ENCODE measurements around the gene CRIM1.

CRIM1 gene

DNA sequence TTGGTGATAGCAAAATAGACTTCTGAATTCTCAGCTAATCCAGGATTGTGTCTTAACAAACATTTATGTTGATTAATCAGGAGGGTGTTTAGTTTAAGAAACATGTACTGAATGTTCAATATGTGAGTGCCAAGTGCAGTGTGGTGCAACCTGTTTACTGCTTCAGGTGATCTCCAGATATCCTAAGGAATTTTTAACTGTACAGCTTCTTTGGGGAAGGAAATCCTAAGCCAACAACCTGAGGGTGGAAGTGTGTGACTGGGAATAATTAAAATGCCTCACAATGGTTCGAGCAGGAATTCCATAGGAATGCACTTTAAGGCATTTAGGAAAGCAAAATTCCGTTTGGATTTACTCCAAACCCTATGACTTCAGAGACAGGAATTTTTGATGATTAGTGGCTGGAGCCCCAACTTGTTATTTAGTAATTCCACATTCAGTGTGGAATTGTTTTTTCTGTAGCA, 16.4 kb downstream of the CRIM1 start:
- DNase-seq, result no peak
- TF ChIP-seq GATA1 (IDR thresholded peaks at IDR 0.05; ENCODE audit: low read depth, low read length) (no peak), POLR2A (IDR thresholded peaks at IDR 0.05; ENCODE audit: low read length) (no peak)

DNA sequence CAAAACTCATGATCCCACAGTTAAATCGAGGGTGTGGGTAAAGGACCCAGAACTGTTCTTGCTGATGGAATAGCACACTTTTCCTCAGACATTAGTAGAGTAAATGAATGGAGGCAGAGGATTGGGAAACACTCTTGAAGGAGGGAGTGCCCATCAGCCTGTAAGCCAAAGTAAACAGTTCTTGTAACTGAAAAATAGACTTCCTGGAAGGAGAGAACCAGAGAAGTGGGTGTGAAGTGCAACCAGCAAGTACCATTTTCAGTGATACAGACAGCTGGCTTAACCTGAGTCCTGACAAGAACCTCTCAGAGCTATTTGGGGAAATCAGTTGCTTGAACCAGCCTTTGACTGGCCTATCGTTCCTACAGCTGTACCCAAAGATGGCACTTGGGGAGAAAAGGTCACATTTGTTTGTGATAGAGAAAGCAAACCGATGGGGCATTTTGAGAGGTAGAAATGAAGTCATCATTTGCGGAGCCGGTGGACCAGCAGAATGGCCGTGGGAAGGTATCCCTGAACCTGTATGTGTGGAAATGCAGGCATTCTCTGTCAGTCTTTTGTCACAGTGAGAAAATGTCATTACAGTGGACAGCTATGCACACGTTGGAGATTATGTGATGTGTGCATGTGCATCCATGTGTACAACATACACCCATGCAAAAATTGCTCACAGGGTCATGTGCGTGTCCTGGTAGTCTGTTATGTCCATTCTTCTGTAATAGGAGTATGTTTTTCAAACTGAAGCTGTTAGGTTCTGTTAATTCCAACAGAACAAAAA, 17.8 kb downstream of the CRIM1 start:
- peak; percentile 20 to 23 for DNase-seq
- TF ChIP-seq GATA1 (IDR thresholded peaks at IDR 0.05; ENCODE audit: low read depth, low read length) (no peak), POLR2A (IDR thresholded peaks at IDR 0.05; ENCODE audit: low read length) (no peak)

DNA sequence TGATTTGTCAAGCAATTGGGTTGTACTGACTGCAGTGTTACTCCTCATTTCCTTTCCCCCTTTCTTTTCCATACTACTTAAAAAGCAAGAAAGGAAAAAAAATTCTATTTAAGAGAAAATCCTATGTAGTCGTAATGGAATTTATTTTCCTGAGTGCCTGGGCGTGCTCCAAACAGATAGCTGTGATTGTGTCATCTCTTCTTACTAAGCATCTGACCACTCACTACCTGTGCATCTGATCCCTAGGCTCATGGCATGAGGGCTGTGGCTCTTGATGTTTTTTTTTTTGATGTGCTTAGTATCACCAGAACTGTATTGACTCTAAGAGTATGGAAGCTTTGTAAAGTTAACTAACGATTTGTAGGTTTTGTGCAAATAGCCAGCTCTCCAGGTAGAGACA, 19.0 kb downstream of the CRIM1 start:
- DNase-seq, result no peak
- no peak for TF ChIP-seq GATA1 (IDR thresholded peaks at IDR 0.05; ENCODE audit: low read depth, low read length)

DNA sequence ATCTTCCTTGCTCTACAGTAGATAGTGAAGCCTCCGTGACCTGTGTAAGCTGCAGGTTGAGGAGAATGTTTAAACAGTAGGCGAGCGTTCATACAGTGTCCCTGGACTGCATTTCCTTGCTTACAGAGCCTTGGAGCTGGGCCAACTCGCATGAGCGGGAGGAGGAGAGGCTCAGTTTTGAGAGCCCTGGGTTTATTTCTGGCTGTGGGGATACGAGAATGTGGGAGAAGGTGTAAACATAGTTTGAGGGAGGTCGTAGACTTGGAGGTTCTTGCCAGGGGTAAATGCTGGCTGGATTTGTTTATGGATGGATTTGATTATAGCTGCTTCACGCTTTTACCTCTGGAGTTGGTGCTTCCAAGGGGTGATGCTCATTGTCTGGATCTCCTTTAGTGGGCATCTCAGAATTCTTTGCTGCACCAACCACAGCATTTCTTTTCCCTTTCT, 20.8 kb downstream of the CRIM1 start:
- TF ChIP-seq GATA1 (IDR thresholded peaks at IDR 0.05; ENCODE audit: low read depth, low read length), result no peak
- no peak for TF ChIP-seq POLR2A (IDR thresholded peaks at IDR 0.05; ENCODE audit: low read length)
- peak; percentile 37 to 40 for DNase-seq

DNA sequence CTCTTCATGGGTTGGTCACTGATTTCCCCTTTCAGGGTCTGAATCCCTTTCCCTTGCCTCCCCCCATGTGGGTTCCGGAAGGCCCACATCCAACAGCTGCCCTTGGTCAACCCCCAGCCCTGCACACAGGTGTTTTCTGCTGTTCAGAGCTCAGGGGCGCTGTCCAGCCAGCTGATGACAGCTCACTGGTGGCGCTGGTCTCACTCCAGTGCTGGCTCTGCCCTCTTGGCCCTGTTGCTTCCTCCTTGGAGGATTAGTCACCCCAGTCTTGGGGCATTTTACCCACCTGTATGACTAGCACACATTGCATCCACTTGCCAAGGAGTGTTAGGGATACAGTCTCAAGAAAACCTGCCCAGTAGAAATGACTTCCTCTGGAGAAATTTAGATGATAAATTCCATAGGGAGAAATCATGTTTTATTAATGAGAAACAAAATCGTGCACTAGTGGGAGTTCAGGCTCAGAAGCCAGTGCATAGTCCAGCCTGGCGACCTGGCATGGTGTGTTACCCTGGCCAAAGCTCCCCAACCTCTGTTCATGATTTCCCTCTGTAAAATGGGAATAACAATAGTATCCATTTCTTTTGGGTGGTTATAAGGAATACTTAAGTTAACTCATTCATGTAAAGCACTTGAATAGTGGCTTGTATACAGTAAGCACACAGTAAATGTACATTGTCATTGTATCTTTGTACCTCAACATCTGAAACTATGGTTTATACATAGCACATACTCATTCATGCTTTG, 21.6 kb downstream of the CRIM1 start:
- no peak for TF ChIP-seq POLR2A (IDR thresholded peaks at IDR 0.05; ENCODE audit: low read length)
- TF ChIP-seq GATA1 (IDR thresholded peaks at IDR 0.05; ENCODE audit: low read depth, low read length), result no peak
- DNase-seq, result no peak

DNA sequence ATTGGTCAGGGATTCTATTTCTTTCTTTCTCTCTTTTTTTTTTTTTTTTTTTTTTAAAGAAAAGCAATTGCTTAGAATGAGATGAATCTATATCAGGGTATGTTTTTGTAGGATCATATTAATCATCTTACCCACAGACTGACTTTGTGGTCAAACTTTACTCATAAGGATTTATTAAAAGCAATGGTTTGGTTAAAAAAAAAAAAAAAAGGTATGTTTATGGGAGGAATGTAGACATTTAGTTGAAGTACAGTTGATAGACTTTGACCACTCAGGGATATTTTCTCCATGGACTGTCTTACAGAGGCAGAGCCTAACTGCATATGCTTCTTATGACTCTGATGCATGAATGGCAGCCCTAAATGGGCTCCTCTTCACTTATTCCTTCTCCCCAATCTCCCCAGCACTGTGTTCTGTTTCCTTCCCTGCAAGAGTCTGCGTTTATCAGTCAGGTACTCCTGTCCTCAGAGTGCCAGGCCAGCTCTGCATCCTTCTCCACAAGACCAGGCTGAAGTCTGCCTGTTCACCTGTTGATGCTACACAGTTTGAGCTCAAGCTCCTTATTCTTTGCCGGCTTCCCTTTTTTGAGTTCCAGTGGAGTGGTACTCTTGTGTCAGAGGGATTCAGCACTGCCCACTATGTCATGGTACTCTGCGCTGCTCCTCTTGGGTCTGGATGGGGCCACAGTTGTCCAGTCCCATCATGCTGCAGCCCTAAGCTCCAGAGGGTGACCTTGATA, 24.3 kb downstream of the CRIM1 start:
- no peak for DNase-seq

DNA sequence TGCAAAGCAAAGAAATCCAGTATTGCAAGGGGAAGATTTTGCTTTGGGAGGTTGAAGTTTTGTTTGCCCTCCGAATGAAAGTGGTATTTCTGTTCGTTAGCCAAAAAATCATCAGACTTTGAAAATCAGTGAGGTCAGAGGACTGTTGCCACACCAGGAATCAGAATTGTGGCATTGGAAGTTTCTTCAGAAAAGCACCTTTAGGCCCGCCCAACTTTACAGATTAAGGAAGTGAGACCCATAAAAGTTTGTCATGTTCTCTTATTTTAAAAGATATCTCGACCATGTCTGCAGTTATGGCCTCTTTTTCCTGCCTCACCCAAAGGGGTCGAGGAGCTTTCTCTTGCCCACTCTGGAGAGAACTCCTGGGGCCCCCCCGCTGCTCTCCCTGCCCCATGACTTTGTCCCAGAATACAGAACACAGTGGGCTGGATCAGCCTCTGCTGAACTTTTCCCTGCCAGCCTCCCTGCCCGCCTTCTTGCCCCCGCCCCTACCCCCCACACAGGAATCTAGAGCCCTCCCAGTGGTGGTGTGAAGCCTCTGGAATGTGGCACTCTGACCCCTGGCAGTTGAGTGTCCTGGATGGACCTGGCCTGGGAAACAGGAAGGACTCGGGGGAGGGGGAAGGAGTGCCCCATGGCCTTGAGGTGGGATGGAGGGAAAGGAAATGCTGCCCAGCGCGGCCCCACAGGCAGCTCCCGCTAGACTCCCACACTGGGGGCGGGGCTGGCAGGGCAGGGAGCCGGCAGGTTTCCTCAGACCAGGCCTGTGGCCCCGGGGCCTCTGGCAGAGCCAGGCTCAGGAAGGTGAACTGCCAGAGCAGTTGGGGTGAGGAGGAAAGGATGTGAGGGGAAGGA, 25.3 kb downstream of the CRIM1 start:
- TF ChIP-seq POLR2A (IDR thresholded peaks at IDR 0.05; ENCODE audit: low read length) (no peak), GATA1 (IDR thresholded peaks at IDR 0.05; ENCODE audit: low read depth, low read length) (no peak)
- no peak for DNase-seq

More for the DNA sequence above, 24.3 kb downstream of the CRIM1 start:
- TF ChIP-seq GATA1 (IDR thresholded peaks at IDR 0.05; ENCODE audit: low read depth, low read length), result no peak
- no peak for TF ChIP-seq POLR2A (IDR thresholded peaks at IDR 0.05; ENCODE audit: low read length)

DNA sequence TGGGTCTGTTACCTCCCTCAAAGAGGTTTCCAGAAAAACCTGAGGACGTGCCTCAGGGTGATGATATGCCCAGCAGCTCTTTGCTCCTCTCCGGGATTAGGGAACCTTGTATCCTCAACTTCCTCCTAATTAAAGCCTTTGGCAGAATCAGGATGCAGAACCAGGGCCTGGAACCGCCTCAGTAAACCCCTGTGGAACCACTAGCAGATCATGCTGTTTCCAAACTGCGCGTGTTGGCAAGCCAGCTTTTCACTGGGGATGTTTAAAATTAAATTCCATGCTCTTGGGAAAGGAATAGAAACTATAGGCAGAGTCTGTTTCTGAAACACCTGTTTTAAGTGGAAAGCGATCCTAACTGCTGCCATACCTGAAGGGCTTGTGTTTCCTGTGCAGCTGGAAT, 26.4 kb downstream of the CRIM1 start:
- no peak for DNase-seq
- TF ChIP-seq GATA1 (IDR thresholded peaks at IDR 0.05; ENCODE audit: low read depth, low read length) (no peak), POLR2A (IDR thresholded peaks at IDR 0.05; ENCODE audit: low read length) (no peak)

DNA sequence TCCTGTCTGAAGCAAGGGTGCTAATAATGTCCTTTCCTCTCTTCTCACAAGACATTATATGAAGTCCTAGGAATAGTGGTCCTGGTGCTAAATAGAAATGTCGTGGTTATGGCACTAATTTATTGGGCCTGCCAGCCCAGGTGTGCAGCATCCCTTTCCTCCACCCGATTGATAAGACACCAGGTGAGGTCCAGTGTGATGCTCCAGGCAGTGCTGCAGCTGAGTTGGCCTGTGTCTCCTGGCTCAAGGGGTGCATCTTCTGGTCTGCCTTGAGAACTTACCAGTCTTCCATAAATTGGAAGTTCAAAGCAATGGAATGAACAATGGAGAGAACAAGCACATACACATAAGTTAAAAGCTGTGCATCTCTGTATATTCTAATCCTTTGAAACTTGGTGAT, 26.9 kb downstream of the CRIM1 start:
- TF ChIP-seq GATA1 (IDR thresholded peaks at IDR 0.05; ENCODE audit: low read depth, low read length) (no peak), POLR2A (IDR thresholded peaks at IDR 0.05; ENCODE audit: low read length) (no peak)
- DNase-seq, result no peak

DNA sequence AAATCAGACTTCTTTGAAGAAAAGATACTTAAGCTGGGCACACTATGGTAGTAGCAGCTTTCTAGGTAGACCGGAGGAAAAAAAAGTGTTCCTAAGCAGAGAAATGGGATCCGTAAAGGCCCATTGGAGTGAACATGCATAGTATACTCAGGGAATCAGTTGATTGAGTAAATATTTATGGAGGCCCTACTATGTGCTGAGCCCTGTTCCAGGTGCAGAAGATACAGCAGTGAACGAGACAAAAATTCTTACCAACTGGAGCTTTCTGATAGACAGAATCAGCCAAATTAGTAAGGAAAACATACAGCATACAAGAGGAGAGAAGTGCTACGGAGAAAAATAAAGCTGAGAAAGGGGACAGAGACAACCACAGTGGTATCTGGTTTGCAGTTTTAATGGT, 28.1 kb downstream of the CRIM1 start:
- no peak for DNase-seq
- TF ChIP-seq POLR2A (IDR thresholded peaks at IDR 0.05; ENCODE audit: low read length) (no peak), GATA1 (IDR thresholded peaks at IDR 0.05; ENCODE audit: low read depth, low read length) (no peak)

DNA sequence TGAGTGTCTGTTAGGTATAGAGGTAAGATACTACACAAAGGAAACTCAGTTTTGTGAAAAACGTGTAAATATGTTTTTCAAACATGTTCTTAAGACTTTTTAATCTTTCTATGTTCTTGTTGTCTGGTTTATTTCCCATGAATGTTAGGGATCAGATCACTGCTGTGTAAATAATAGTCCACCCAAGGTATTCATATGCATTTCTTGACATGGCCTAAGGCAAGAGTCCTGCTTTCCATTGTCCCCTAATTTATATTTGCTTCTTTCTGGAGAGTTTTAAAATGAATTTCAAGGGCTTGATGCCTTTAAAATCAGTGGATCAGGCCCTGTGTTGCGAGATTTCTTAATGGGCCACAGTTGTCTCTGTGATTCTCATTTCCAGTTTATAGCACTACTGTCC, 28.9 kb downstream of the CRIM1 start:
- TF ChIP-seq GATA1 (IDR thresholded peaks at IDR 0.05; ENCODE audit: low read depth, low read length) (no peak), POLR2A (IDR thresholded peaks at IDR 0.05; ENCODE audit: low read length) (no peak)
- DNase-seq, result no peak

DNA sequence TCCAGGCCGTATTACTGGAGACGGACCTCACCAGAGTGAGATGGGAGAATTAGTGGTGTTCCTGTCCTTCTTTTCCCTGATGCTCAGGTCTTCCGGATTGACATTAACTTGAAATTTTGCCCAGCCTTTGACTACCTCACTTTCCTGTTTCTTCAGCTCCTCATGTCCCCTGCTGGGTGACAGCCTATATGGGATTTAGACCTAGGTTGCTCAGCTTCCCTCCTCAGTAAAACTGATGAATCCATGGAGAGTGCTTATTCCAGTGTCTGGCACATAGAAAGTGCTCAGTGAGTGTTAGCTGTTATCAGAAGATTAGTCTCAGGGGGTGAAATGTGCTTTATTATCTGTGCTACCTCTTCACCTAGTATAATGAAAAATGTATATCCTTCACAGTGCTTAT, 30.0 kb downstream of the CRIM1 start:
- no peak for TF ChIP-seq GATA1 (IDR thresholded peaks at IDR 0.05; ENCODE audit: low read depth, low read length)
- TF ChIP-seq POLR2A (IDR thresholded peaks at IDR 0.05; ENCODE audit: low read length), result no peak
- DNase-seq, result no peak

DNA sequence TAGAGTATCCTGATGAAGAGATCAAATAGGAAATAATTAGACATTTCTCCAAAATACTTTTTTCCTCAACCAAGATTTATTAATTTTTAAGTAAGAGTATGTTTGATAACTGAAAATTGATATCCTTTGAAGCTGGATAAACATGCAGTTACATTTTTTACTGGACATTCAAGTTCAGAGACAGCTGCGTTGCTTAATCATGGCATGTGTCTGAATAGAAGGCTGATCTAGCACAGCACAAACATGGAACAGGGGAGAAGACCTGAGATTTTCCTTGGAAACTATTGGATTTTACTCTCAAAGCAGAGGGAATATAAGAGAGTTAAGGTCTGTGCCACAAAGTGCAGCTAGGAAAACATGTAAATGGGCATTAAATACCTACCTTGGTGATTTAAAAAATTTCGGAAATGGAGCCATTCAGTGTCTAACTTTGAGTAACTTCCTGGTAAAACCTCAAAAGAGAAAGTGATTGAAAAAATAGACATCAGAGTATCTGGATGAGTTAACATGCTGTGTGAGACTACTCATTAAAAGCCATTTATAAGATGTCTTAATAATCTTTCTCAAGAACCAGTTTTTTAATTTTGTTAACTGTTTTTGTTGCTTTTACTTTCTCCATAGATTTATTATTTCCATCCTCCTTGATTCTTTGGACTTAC, 31.8 kb downstream of the CRIM1 start:
- no peak for DNase-seq

More for the DNA sequence above, 31.8 kb downstream of the CRIM1 start:
- no peak for TF ChIP-seq POLR2A (IDR thresholded peaks at IDR 0.05; ENCODE audit: low read length)
- no peak for TF ChIP-seq GATA1 (IDR thresholded peaks at IDR 0.05; ENCODE audit: low read depth, low read length)

Data from erythroblast (primary cell).